Kidney (tissue), 14 donors: ENCODE results near the gene SEH1L. TPM values are rescaled to one million over a fixed set of nuclear protein-coding genes. Genes with fewer than 3 reads are reported as not detected.

Experiments
- DNase-seq, 5 donors: peaks; one replicate each; pipeline ENCODE4 v3.0.0-alpha.2; 2013 to 2020
- FAIRE-seq: peaks from 2 replicates; lab custom pipeline; 2012; peaks lifted over from hg19 to GRCh38; lab: Jason Lieb, UNC
- H3K27ac ChIP-seq, 2 donors: one replicate each; pipeline ENCODE4 v1.7.0; 2013; ENCODE audit warnings: low read depth in 2 of 2, low read length in 2 of 2, inconsistent platforms in 1 of 2
- H3K27me3 ChIP-seq: one replicate; pipeline ENCODE4 v1.7.1; 2013; ENCODE audit warnings: low read length, inconsistent platforms; ENCODE audit not compliant: control insufficient read depth, insufficient read depth
- H3K36me3 ChIP-seq, 3 donors: one replicate each; pipeline versions ENCODE4 v1.7.0 to v1.7.1; 2013; ENCODE audit warnings: low read length in 3 of 3, control low read depth in 1 of 3, inconsistent platforms in 1 of 3; ENCODE audit not compliant: insufficient read depth in 3 of 3, control insufficient read depth in 2 of 3
- H3K4me1 ChIP-seq, 3 donors: one replicate each; pipeline versions ENCODE4 v1.7.0 to v1.7.1; 2013; ENCODE audit warnings: low read length in 3 of 3, inconsistent platforms in 1 of 3, low read depth in 1 of 3; ENCODE audit not compliant: control insufficient read depth in 2 of 3, insufficient read depth in 2 of 3
- H3K4me3 ChIP-seq, 3 donors: one replicate each; pipeline versions ENCODE4 v1.7.0 to v1.8.1; 2013; ENCODE audit warnings: low read length in 3 of 3, control low read depth in 1 of 3, inconsistent platforms in 1 of 3
- H3K9ac ChIP-seq, 3 donors: one replicate each; pipeline versions ENCODE4 v1.7.0 to v1.7.1; 2013; ENCODE audit warnings: low read length in 3 of 3, control low read depth in 1 of 3, inconsistent platforms in 1 of 3
- H3K9me3 ChIP-seq, 3 donors: one replicate each; pipeline versions ENCODE4 v1.7.0 to v1.7.1; 2013; ENCODE audit warnings: low read length in 3 of 3, control low read depth in 1 of 3, inconsistent platforms in 1 of 3; ENCODE audit not compliant: control insufficient read depth in 2 of 3, insufficient read depth in 1 of 3
- CTCF ChIP-seq: IDR thresholded peaks from 3 replicates; pipeline ENCODE4 v1.5.1; 2012; ENCODE audit warnings: mild to moderate bottlenecking, moderate library complexity, borderline replicate concordance; ENCODE audit not compliant: insufficient read depth; ENCODE audit errors: extremely low read depth
- intact Hi-C: fragments of 100-400 bp; cut with DNase I; formaldehyde crosslinking; loops from one replicate; pipeline ENCODE4 v1.11.1; 2022
- polyA plus RNA-seq: library from polyadenylated mRNA; stranded (reverse); fragments of 350-450 nt; fragmentation: Illumina TruSeq; extraction: RNeasy Lipid Tissue Mini Kit (QIAGEN cat#74804); gene quantifications from one replicate; pipeline ENCODE4 v1.2.3, GENCODE V29; 2014; ENCODE audit warnings: low read depth, low replicate concordance; ENCODE audit not compliant: insufficient read depth
- total RNA-seq: library from RNA; stranded (reverse); fragmentation: NEBNext Ultra II Directional; extraction: Animal tissue kit (Norgen Biotek cat#: 25700); gene quantifications from one replicate; pipeline ENCODE4 v1.2.1, GENCODE V29; 2021
- donor health status: control.
- donor health status: control.
- donor health status: control.
- donor health status: control.
- donor health status: control.
- donor health status: DM: yes; HTN: yes; CAD: no.
- donor health status: Normal renal cell carcinoma (clear cell type).

SEH1L gene
- total and polyA plus RNA-seq, 2 donors from 2014 or later, result 15.8 to 43.3 TPM

GRCh38 chr18:13028869-13029268 lies 81.1 kb downstream of the SEH1L start:
- Histone ChIP-seq H3K27ac (no peak overlapping the region), H3K36me3 (peaks cover 7 to 12% (median 9%) of the 10 kb centered on the region in 3 donors), H3K27me3 (no peaks in the 10 kb centered on the region), H3K9ac (no peak overlapping the region), H3K9me3 (no peaks in the 10 kb centered on the region), H3K4me3 (no peak overlapping the region), H3K4me1 (no peaks in the 10 kb centered on the region)
- intact Hi-C loops, result no loop called here
- DNase-seq (no peak), FAIRE-seq (no peak)
- no peak for TF ChIP-seq CTCF

GRCh38 chr18:13032173-13032572 lies 84.4 kb downstream of the SEH1L start:
- H3K9ac ChIP-seq, result no peak overlapping the region
- no peak for TF ChIP-seq CTCF
- FAIRE-seq (no peak), DNase-seq (no peak)
- no peaks in the 10 kb centered on the region for H3K4me1 ChIP-seq
- intact Hi-C loops, result no loop called here
- no peaks in the 10 kb centered on the region for H3K27me3 ChIP-seq
- H3K27ac ChIP-seq, result no peak overlapping the region
- peaks cover 5 to 7% (median 6%) of the 10 kb centered on the region in 3 donors for H3K36me3 ChIP-seq
- no peak overlapping the region for H3K4me3 ChIP-seq
- H3K9me3 ChIP-seq, result no peaks in the 10 kb centered on the region

- no peak for TF ChIP-seq CTCF
Measured at GRCh38 chr18:13035249-13035914, 87.6 kb downstream of the SEH1L start.

More at GRCh38 chr18:13035249-13035914, 87.6 kb downstream of the SEH1L start:
- no peaks in the 10 kb centered on the region for H3K27me3 ChIP-seq
- H3K36me3 ChIP-seq, result peaks cover 4 to 9% (median 7%) of the 10 kb centered on the region in 3 donors
- no peak overlapping the region for H3K27ac ChIP-seq
- intact Hi-C loops, result no loop called here
- H3K4me1 ChIP-seq, result no peaks in the 10 kb centered on the region
- no peak overlapping the region for H3K4me3 ChIP-seq
- H3K9ac ChIP-seq, result no peak overlapping the region
- no peaks in the 10 kb centered on the region for H3K9me3 ChIP-seq
- FAIRE-seq, result no peak
- DNase-seq, result no peak
